Trophoblast cell (in vitro differentiated cells and primary cell): ENCODE results near the gene CSGALNACT2.

Source experiments
- DNase-seq, 2 donors: peaks; one replicate each; pipeline ENCODE4 v3.0.0-alpha.2; 2016
- H2AFZ ChIP-seq: 2 replicates; pipeline ENCODE4 v1.6.1; 2013; ENCODE audit warnings: low read length, moderate library complexity, mild to moderate bottlenecking; ENCODE audit not compliant: insufficient read depth, poor library complexity
- H2AK5ac ChIP-seq: 2 replicates; pipeline ENCODE4 v1.6.1; 2013; ENCODE audit warnings: mild to moderate bottlenecking, low read length
- H2BK120ac ChIP-seq: 2 replicates; pipeline ENCODE4 v1.6.1; 2013; ENCODE audit warnings: low read length, mild to moderate bottlenecking, moderate library complexity; ENCODE audit not compliant: insufficient read depth, poor library complexity
- H2BK12ac ChIP-seq: 2 replicates; pipeline ENCODE4 v1.6.1; 2013; ENCODE audit warnings: mild to moderate bottlenecking, low read length, moderate library complexity
- H2BK5ac ChIP-seq: 2 replicates; pipeline ENCODE4 v1.6.1; 2013; ENCODE audit warnings: low read length, low read depth, moderate library complexity, mild to moderate bottlenecking; ENCODE audit not compliant: poor library complexity
- H3K14ac ChIP-seq: 2 replicates; pipeline ENCODE4 v1.6.1; 2013; ENCODE audit warnings: mild to moderate bottlenecking, low read length
- H3K18ac ChIP-seq: 2 replicates; pipeline ENCODE4 v1.6.1; 2013; ENCODE audit warnings: mild to moderate bottlenecking, low read length
- H3K23ac ChIP-seq: 2 replicates; pipeline ENCODE4 v1.6.1; 2013; ENCODE audit warnings: low read length
- H3K27ac ChIP-seq: 2 replicates; pipeline ENCODE4 v1.5.1; 2013; ENCODE audit warnings: low read depth, mild to moderate bottlenecking, inconsistent platforms, low read length, moderate library complexity
- H3K27me3 ChIP-seq: 2 replicates; pipeline ENCODE4 v1.6.1; 2013; ENCODE audit warnings: inconsistent platforms, mild to moderate bottlenecking, low read length, moderate library complexity; ENCODE audit not compliant: insufficient read depth
- H3K36me3 ChIP-seq, 2 experiments: 1 replicate in 1 of 2; 2 replicates in 1 of 2; pipeline ENCODE4 v1.6.1; 2013; ENCODE audit warnings: low read length in 2 of 2, mild to moderate bottlenecking in 2 of 2, moderate library complexity in 1 of 2; ENCODE audit not compliant: insufficient read depth in 2 of 2, control insufficient read depth in 1 of 2
- H3K4ac ChIP-seq: 2 replicates; pipeline ENCODE4 v1.6.1; 2013; ENCODE audit warnings: low read depth, mild to moderate bottlenecking, low read length, moderate library complexity
- H3K4me1 ChIP-seq, 2 experiments: 1 replicate in 1 of 2; 2 replicates in 1 of 2; pipeline ENCODE4 v1.6.1; 2013; ENCODE audit warnings: low read length in 2 of 2, mild to moderate bottlenecking in 2 of 2, moderate library complexity in 1 of 2; ENCODE audit not compliant: insufficient read depth in 2 of 2, control insufficient read depth in 1 of 2
- H3K4me2 ChIP-seq: 2 replicates; pipeline ENCODE4 v1.6.1; 2013; ENCODE audit warnings: inconsistent platforms, mild to moderate bottlenecking, low read length, moderate library complexity
- H3K4me3 ChIP-seq: 2 replicates; pipeline ENCODE4 v1.5.1; 2013; ENCODE audit warnings: mild to moderate bottlenecking, low read depth, low read length, inconsistent platforms
- H3K79me1 ChIP-seq: one replicate; pipeline ENCODE4 v1.6.1; 2013; ENCODE audit warnings: low read length
- H3K79me2 ChIP-seq: 2 replicates; pipeline ENCODE4 v1.6.1; 2013; ENCODE audit warnings: low read length, mild to moderate bottlenecking; ENCODE audit not compliant: control insufficient read depth, insufficient read depth, poor library complexity
- H3K9ac ChIP-seq: 2 replicates; pipeline ENCODE4 v1.6.1; 2013; ENCODE audit warnings: mild to moderate bottlenecking, low read length
- H3K9me3 ChIP-seq: 2 replicates; pipeline ENCODE4 v1.6.1; 2013; ENCODE audit warnings: low read depth, mild to moderate bottlenecking, control low read depth, inconsistent platforms, low read length; ENCODE audit not compliant: insufficient read depth
- H4K12ac ChIP-seq: 2 replicates; pipeline ENCODE4 v1.6.1; 2013; ENCODE audit warnings: low read depth, mild to moderate bottlenecking, low read length, moderate library complexity
- H4K8ac ChIP-seq: 2 replicates; pipeline ENCODE4 v1.6.1; 2013; ENCODE audit warnings: low read depth, mild to moderate bottlenecking, low read length, moderate library complexity
- H4K91ac ChIP-seq: one replicate; pipeline ENCODE4 v1.6.1; 2013; ENCODE audit warnings: low read depth, mild to moderate bottlenecking, low read length, moderate library complexity
- WGBS: extraction: QIAGEN DNeasy Blood & Tissue Kit; methylation state at CpG from one replicate; pipeline ENCODE4 v1.1.7; 2013; ENCODE audit warnings: missing lambda C conversion rate; ENCODE audit not compliant: insufficient read length, insufficient coverage; ENCODE audit errors: extremely low coverage; 5-methylcytosine and 5-hydroxymethylcytosine counted together

The CSGALNACT2 gene

DNA sequence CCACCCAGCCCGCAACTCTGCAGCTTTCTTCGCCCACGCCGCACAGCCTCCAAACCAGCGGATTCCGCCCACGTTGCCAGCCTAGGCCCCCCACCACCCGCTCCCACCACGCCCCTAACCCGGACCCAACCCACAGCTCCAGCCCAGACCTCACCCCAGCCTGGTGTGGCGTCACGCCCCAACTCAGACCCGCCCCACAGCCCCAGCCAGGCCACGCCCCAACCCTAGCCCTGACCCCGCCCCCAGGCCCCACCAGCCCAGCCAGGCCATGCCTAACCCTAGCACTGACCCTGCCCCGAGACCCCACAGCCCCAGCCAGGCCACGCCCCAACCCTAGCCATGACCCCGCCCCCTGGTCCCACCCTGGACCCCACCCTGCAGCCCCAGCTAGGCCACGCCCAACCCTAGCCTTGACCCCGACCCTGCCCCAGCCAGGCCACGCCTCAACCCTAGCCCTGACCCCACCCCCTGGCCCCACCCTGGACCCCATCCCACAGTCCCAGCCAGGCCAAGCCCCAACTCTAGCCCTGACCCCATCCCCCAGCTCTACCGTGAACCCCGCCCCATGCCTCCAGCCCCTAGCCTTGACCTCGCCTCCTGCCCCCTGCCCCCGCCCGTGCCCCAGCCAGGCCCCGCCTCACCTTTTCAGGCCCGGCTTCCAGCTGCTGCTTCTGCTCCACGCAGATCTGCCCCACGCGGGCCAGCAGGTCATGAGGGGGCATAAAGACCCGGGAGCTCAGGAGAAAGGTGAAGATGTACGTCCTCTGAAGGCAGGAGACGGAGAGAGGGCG lies 64.6 kb downstream of the CSGALNACT2 start:
- Histone ChIP-seq H2BK5ac (no peak overlapping the region), H4K12ac (no peak overlapping the region), H3K36me3 (no peaks in the 10 kb centered on the region), H3K9me3 (no peaks in the 10 kb centered on the region), H3K14ac (no peak overlapping the region), H4K8ac (peak overlapping the region; percentile 12), H3K23ac (no peak overlapping the region), H3K4me3 (peak overlapping the region; percentile 63), H3K27ac (no peak overlapping the region), H3K4me2 (peak overlapping the region; percentile 69), H3K79me1 (no peaks in the 10 kb centered on the region), H3K27me3 (no peaks in the 10 kb centered on the region), H2AFZ (no peak overlapping the region), H4K91ac (no peak overlapping the region), H3K18ac (no peak overlapping the region), H3K79me2 (no peaks in the 10 kb centered on the region), H3K4ac (no peak overlapping the region), H3K9ac (no peak overlapping the region), H2BK12ac (no peak overlapping the region), H2BK120ac (no peak overlapping the region), H2AK5ac (no peak overlapping the region), H3K4me1 (peaks cover 8 to 10% of the 10 kb centered on the region in 2 experiments)
- DNase-seq = peak in 1 of 2 donors; percentile 22
- no CpG with 5 or more reads among the region's 35 CpGs for WGBS

DNA sequence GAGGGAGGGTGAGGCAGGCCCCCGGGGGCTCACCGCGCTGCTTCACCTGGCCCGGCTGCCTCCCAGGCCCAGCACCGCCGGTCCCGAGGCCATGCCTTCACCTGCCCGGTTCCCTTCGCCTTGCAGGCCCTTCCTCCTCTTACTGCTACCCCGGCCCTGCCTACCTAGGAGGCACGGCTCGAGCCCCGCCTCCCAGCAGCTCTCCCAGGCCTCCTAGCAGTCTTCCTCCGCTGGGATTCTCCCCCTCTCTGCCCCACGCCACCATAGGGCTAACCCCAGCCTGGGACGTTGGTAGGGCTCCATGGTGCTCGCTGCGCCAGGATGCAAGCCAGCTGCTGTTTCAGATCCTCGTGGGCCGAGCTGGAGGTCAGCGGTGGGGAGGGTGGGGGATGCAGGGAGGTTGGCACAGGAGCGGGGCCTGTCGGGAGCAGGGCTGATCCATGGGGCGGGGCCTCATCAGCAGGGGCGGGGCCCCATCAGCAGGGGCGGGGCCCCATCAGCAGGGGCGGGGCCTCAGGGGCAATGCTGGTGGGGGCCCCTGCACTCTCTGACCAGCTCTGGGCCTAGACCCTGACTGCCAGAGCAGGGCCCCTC lies 65.3 kb downstream of the CSGALNACT2 start:
- Histone ChIP-seq H3K36me3 (no peaks in the 10 kb centered on the region), H4K8ac (peak overlapping the region; percentile 12), H3K4me2 (peak overlapping the region; percentile 57), H3K4me1 (peaks cover 2 to 5% of the 10 kb centered on the region in 2 experiments), H2BK120ac (no peak overlapping the region), H2BK12ac (no peak overlapping the region), H2BK5ac (no peak overlapping the region), H2AK5ac (no peak overlapping the region), H3K79me1 (no peaks in the 10 kb centered on the region), H4K91ac (no peak overlapping the region), H3K9me3 (no peaks in the 10 kb centered on the region), H3K18ac (no peak overlapping the region), H4K12ac (no peak overlapping the region), H3K27ac (no peak overlapping the region), H3K27me3 (no peaks in the 10 kb centered on the region), H3K4ac (no peak overlapping the region), H3K4me3 (peak overlapping the region; percentile 41), H3K14ac (no peak overlapping the region), H3K79me2 (no peaks in the 10 kb centered on the region), H3K9ac (no peak overlapping the region), H2AFZ (no peak overlapping the region), H3K23ac (no peak overlapping the region)
- DNase-seq = peak; percentile 42 to 49
- WGBS = no CpG with 5 or more reads among the region's 27 CpGs

DNA sequence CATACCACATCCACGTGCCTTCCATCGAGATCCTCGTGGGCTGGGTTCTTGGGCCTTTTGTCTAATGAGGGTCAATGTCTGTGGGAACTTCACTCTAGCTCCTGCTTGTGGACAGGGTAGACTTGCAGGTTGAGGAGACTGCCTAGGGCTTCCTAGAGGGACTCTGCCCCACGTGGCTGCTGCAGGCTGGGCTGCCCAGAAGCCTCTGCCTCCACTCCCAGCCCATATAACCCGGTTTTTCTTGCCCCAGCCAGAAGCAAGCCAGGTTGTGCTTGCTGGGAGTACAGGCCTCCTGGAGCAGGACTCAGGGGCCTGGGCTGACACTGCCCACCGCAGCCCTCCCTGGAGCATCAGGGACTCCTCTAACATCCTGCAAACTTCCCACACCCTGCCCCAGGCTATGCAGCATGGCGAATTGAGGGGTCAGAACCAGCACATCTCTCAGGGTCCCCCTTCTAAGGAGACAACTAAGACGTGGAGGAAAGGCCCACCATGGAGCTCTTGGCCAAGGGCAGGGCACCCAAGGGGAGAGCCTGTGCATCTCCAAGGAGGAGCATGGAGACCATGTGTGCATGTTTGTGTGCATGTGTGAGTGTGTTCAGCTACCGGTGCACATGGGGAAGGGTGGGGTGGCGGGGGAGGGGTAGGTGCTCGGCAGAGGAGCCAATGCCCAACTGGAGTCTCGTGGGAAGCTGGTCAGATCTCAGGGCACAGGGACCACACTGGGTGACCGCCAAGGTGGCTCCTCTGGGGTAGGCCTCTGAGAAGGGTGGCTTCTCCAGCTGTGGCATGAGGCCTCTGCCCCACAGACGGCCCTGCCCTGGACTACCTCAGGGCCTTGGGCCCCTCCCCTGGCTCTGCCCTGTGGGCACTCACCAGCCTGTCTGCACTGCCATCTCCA lies 66.0 kb downstream of the CSGALNACT2 start:
- H2BK5ac ChIP-seq = no peak overlapping the region
- H4K12ac ChIP-seq = no peak overlapping the region
- DNase-seq = no peak
- H3K36me3 ChIP-seq = no peaks in the 10 kb centered on the region
- H3K27ac ChIP-seq = no peak overlapping the region
- WGBS = no CpG with 5 or more reads among the region's 14 CpGs
- H4K8ac ChIP-seq = no peak overlapping the region
- no peaks in the 10 kb centered on the region for H3K79me2 ChIP-seq
- H2BK120ac ChIP-seq = no peak overlapping the region
- no peak overlapping the region for H2AK5ac ChIP-seq
- no peaks in the 10 kb centered on the region for H3K9me3 ChIP-seq
- H3K18ac ChIP-seq = no peak overlapping the region
- no peak overlapping the region for H3K9ac ChIP-seq
- H3K79me1 ChIP-seq = no peaks in the 10 kb centered on the region
- H3K23ac ChIP-seq = no peak overlapping the region
- H3K4me3 ChIP-seq = no peak overlapping the region
- H3K14ac ChIP-seq = no peak overlapping the region
- no peaks in the 10 kb centered on the region for H3K27me3 ChIP-seq
- H3K4ac ChIP-seq = no peak overlapping the region
- no peak overlapping the region for H2BK12ac ChIP-seq
- H4K91ac ChIP-seq = no peak overlapping the region
- peaks cover 0 to 2% of the 10 kb centered on the region in 2 experiments for H3K4me1 ChIP-seq
- no peak overlapping the region for H3K4me2 ChIP-seq
- no peak overlapping the region for H2AFZ ChIP-seq

DNA sequence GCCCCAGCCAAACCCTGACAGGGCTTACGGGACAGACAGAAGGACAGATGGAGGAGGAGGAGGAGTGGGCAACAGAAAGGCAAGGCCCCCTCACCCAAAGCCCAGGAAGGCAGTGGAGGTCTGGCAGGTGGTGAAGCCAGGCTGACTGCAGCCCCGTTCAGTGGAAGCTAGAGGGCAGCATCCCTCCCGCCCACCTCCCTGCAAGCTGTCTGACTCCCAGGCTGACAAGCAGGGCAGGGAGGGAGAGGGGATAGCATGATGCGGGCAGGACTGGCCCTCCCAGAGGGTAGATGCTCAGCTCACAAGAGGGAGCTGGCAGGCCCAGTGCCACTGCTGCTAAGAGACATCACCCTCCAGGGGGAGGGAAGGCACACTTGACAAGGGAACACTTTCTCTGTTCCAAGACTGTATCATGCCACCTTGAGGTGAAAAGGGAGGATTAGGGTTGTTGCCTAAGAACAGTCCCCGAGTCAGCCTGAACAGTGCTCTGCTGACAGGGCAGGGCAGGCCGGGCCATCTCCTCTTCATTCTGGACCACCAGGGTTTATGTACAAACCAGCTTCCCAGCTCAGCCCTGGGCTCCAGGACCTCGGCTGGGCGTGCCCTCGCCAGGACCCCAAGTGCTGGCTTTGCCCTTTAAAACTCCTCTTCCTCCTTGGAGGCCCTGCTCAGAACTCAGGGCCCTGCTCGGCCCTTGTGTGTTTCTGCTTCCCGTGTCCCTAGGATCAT lies 66.9 kb downstream of the CSGALNACT2 start:
- no peak overlapping the region for H4K12ac ChIP-seq
- no CpG with 5 or more reads among the region's 11 CpGs for WGBS
- no peak overlapping the region for H2AFZ ChIP-seq
- H4K91ac ChIP-seq = no peak overlapping the region
- H3K14ac ChIP-seq = no peak overlapping the region
- no peak overlapping the region for H3K18ac ChIP-seq
- H2BK120ac ChIP-seq = no peak overlapping the region
- peaks cover 0 to 2% of the 10 kb centered on the region in 2 experiments for H3K4me1 ChIP-seq
- no peak overlapping the region for H2AK5ac ChIP-seq
- H3K4me2 ChIP-seq = no peak overlapping the region
- H3K4ac ChIP-seq = no peak overlapping the region
- H3K4me3 ChIP-seq = no peak overlapping the region
- H2BK12ac ChIP-seq = no peak overlapping the region
- no peak overlapping the region for H2BK5ac ChIP-seq
- H4K8ac ChIP-seq = no peak overlapping the region
- H3K27me3 ChIP-seq = no peaks in the 10 kb centered on the region
- peak; percentile 36 to 64 for DNase-seq
- no peaks in the 10 kb centered on the region for H3K36me3 ChIP-seq
- no peak overlapping the region for H3K27ac ChIP-seq
- H3K79me2 ChIP-seq = no peaks in the 10 kb centered on the region
- no peaks in the 10 kb centered on the region for H3K79me1 ChIP-seq
- no peak overlapping the region for H3K23ac ChIP-seq
- H3K9me3 ChIP-seq = no peaks in the 10 kb centered on the region
- H3K9ac ChIP-seq = no peak overlapping the region
